ENCODE results near the gene ADAMTS8. TPM values are rescaled to one million over a fixed set of nuclear protein-coding genes. Genes with fewer than 3 reads are reported as not detected.
A peak's percentile ranks its signal among the peaks of the same experiment; 100 is the strongest.

ADAMTS8 gene
- total and polyA plus RNA-seq, 4 donors: 0.02 to 0.08 (median 0.07) TPM; not detected in 1

- under 1% methylated on average over 20 of the region's 20 CpGs for WGBS
- Histone ChIP-seq H3K4me1 (ENCODE audit: control insufficient read depth in 4 of 4, insufficient read depth in 4 of 4, low read length in 3 of 4) (peaks cover 0 to 8% (median 3%) of the 10 kb centered on the region in 4 donors), H3K9me3 (ENCODE audit: control insufficient read depth in 4 of 4, low read length in 3 of 4) (no peaks in the 10 kb centered on the region), H3K4me3 (ENCODE audit: low read depth in 1 of 3, low read length in 3 of 3) (peak overlapping the region; percentile 48 to 89 (median 74)), H3K27ac (ENCODE audit: low read depth in 1 of 2, low read length in 2 of 2) (peak overlapping the region; percentile 51 to 59), H3K27me3 (ENCODE audit: control insufficient read depth in 4 of 4, insufficient read depth in 4 of 4, low read length in 3 of 4) (peaks cover 0 to 5% (median 3%) of the 10 kb centered on the region in 4 donors), H3K9ac (ENCODE audit: low read depth in 1 of 2, low read length in 2 of 2) (peak overlapping the region; percentile 47 to 96), H3K36me3 (ENCODE audit: control insufficient read depth in 4 of 4, insufficient read depth in 3 of 4, low read depth in 1 of 4, low read length in 3 of 4) (no peaks in the 10 kb centered on the region)
- TF ChIP-seq EGR1 (IDR thresholded peaks at IDR 0.05; ENCODE audit: low read depth in 2 of 2): no peak
- peak; percentile 21 to 35 for TF ChIP-seq RXRA (IDR thresholded peaks at IDR 0.05)
- TF ChIP-seq JUND (IDR thresholded peaks at IDR 0.05): no peak
- no peak for TF ChIP-seq ZBTB33 (IDR thresholded peaks at IDR 0.05)
- TF ChIP-seq SP1 (IDR thresholded peaks at IDR 0.05): no peak
- TF ChIP-seq MAX (IDR thresholded peaks at IDR 0.05): no peak
- no peak for TF ChIP-seq HNF4A (conservative IDR thresholded peaks at IDR 0.05)
- TF ChIP-seq HNF4G (IDR thresholded peaks at IDR 0.05): no peak
- no peak for TF ChIP-seq NR2F2 (IDR thresholded peaks at IDR 0.05)
- TF ChIP-seq CTCF (IDR thresholded peaks at IDR 0.05; ENCODE audit: low read depth, low read length, missing input control): peak; percentile 92
- peak; percentile 74 to 81 for TF ChIP-seq RAD21 (IDR thresholded peaks at IDR 0.05)
- no peak for TF ChIP-seq TAF1 (conservative IDR thresholded peaks at IDR 0.05)
- peak; percentile 23 for TF ChIP-seq FOXA2 (IDR thresholded peaks at IDR 0.05)
- no peak for TF ChIP-seq REST (IDR thresholded peaks at IDR 0.05)
- no peak for TF ChIP-seq GABPA (IDR thresholded peaks at IDR 0.05 in 1 of 2, conservative IDR thresholded peaks at IDR 0.05 in 1 of 2)
- TF ChIP-seq YY1 (IDR thresholded peaks at IDR 0.05): no peak
- TF ChIP-seq ATF3 (IDR thresholded peaks at IDR 0.05): no peak
- no peak for TF ChIP-seq FOXA1 (IDR thresholded peaks at IDR 0.05)
- peak; percentile 66 for DNase-seq (ENCODE audit: low spot score)
Measured at GRCh38 chr11:130434521-130435223, 6.3 kb upstream of the ADAMTS8 start.

Measured in liver (tissue), 9 donors.